Esophagus squamous epithelium (tissue), 5 donors: ENCODE results near the gene NKAIN4. TPM values are rescaled to one million over a fixed set of nuclear protein-coding genes. Genes with fewer than 3 reads are reported as not detected.

ENCODE experiments used
- DNase-seq: peaks from one replicate; lab custom pipeline; 2025; lab: John Stamatoyannopoulos, UW
- H3K27ac ChIP-seq, 4 donors: fragments of 200-600 bp; sonication (generic); one replicate each; pipeline ENCODE4 v1.5.1; 2016 to 2019; ENCODE audit warnings: mild to moderate bottlenecking in 1 of 4
- H3K27me3 ChIP-seq, 4 donors: fragments of 200-600 bp; sonication (generic); 1 replicate in 3 of 4; 2 replicates in 1 of 4; pipeline versions ENCODE4 v1.5.1 to v1.6.0; 2017 to 2021; ENCODE audit warnings: antibody characterized with exemption in 1 of 4
- H3K36me3 ChIP-seq, 3 donors: fragments of 200-600 bp; sonication (generic); one replicate each; pipeline ENCODE4 v1.5.1; 2016 to 2019
- H3K4me1 ChIP-seq, 3 donors: fragments of 200-600 bp; sonication (generic); one replicate each; pipeline ENCODE4 v1.5.1; 2017 to 2019
- H3K4me3 ChIP-seq, 4 donors: fragments of 200-600 bp; sonication (generic); 1 replicate in 3 of 4; 2 replicates in 1 of 4; pipeline ENCODE4 v1.5.1; 2016 to 2019; ENCODE audit warnings: mild to moderate bottlenecking in 2 of 4, moderate library complexity in 1 of 4
- H3K9me3 ChIP-seq, 3 donors: fragments of 200-600 bp; sonication (generic); one replicate each; pipeline ENCODE4 v1.5.1; 2016 to 2019
- CTCF ChIP-seq, 6 experiments: fragments of 450-650 bp in 4 of 6; fragments of 200-600 bp in 2 of 6; sonication (generic) in 2 of 6; IDR thresholded peaks; one replicate each; pipeline ENCODE4 v1.5.1; 2016 to 2019; ENCODE audit warnings: antibody characterized with exemption in 6 of 6, mild to moderate bottlenecking in 4 of 6, moderate library complexity in 4 of 6
- POLR2A ChIP-seq, 4 donors: fragments of 450-650 bp; IDR thresholded peaks; one replicate each; pipeline ENCODE4 v1.6.1; 2017; ENCODE audit warnings: antibody characterized with exemption in 4 of 4, mild to moderate bottlenecking in 4 of 4, moderate library complexity in 3 of 4
- WGBS, 2 donors: methylation state at CpG; one replicate each; pipeline ENCODE4 v1.1.5; 2018; 5-methylcytosine and 5-hydroxymethylcytosine counted together
- intact Hi-C: fragments of 100-400 bp; cut with DNase I; formaldehyde crosslinking; loops from one replicate; pipeline ENCODE4 v1.15.0; 2022
- total RNA-seq, 4 donors: library from RNA; depleted of rRNA; stranded (reverse); fragments of >200 nt; gene quantifications; one replicate each; pipeline ENCODE4 v1.1.0, GENCODE V29; 2016
- donor health status: DM: yes; HTN: yes; CAD: no.

Gene NKAIN4
- total RNA-seq, 4 donors from 2014 or later: not detected

DNA sequence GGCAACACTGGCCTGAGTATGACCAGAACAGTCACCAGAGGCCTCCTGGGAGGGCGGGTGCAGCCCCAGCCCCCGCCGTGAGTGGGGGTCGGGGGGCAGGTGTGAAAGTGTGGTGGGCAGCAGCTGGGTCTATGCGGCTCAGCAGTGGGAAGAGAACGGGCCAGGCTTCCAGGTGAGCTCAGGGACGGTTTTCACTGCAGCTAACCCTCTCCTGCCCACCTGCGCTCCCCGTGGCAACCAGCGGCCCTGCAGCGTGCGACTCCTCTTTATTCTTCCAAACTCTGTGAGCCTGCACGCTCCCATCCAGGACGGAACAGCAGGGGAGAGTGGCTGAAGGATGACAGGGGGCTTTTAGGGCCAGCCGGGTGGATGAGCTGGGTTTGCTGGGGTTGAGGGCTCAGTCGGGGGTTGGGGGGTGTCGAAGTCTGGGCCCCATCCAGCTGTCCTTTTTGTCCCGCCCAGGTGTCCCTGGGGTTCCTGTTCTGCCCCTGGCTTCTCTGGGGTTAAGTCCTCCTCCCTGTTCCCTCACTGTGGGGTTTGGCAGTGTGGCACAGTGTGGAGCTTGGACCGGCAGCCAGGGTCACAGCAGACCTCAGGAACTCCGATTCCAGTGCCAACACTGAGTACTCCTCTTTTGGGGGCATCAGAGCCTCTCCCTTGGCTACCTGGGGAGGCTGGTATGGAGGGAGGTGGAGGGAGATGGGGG lies 19.4 kb downstream of the NKAIN4 start:
- TF ChIP-seq POLR2A (IDR thresholded peaks at IDR 0.05) (no peak), CTCF (IDR thresholded peaks at IDR 0.05) (peak in 5 of 6 experiments; percentile 15 to 71 (median 39))
- H3K9me3 ChIP-seq: no peaks in the 10 kb centered on the region
- intact Hi-C loops: no loop called here
- DNase-seq: no peak
- H3K4me1 ChIP-seq: peaks cover 3 to 13% (median 4%) of the 10 kb centered on the region in 3 donors
- no peaks in the 10 kb centered on the region for H3K36me3 ChIP-seq
- WGBS, 2 donors: 20% methylated on average over 7 of the region's 20 CpGs; no CpG with 5 or more reads in 1 of the 2 donors
- peaks cover 0 to 97% (median 0%) of the 10 kb centered on the region in 4 donors for H3K27me3 ChIP-seq
- no peak overlapping the region for H3K27ac ChIP-seq
- H3K4me3 ChIP-seq: no peak overlapping the region

DNA sequence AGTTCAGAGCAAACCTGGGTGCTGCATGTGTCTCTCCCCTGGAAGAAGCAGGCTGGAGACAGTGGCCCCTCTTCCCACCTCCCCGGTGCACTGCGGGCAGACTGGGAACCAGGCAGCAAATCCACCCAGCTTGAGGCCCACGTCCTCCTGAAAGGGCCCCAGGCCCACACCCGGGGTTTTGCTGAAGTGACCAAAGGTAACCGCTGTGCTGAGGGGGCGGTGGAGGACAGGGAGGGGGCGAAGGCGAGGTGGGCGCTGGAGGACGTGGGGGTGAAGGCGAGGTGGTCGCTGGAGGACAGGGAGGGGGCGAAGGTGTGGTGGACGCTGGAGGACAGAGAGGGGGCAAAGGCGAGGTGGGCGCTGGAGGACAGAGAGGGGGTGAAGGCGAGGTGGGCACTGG lies 20.3 kb downstream of the NKAIN4 start:
- Histone ChIP-seq H3K27me3 (peaks cover 0 to 100% (median 0%) of the 10 kb centered on the region in 4 donors), H3K4me1 (peaks cover 3 to 13% (median 4%) of the 10 kb centered on the region in 3 donors), H3K27ac (no peak overlapping the region), H3K4me3 (no peak overlapping the region), H3K9me3 (no peaks in the 10 kb centered on the region), H3K36me3 (no peaks in the 10 kb centered on the region)
- 66 to 77% methylated on average over 6 to 10 of the region's 17 CpGs for WGBS, 2 donors
- DNase-seq: no peak
- intact Hi-C loops: no loop called here
- no peak for TF ChIP-seq POLR2A (IDR thresholded peaks at IDR 0.05)
- TF ChIP-seq CTCF (IDR thresholded peaks at IDR 0.05): no peak

GRCh38 chr20:63233061-63233344 lies 21.3 kb downstream of the NKAIN4 start:
- no peak overlapping the region for H3K4me3 ChIP-seq
- no peak overlapping the region for H3K27ac ChIP-seq
- peaks cover 3 to 13% (median 4%) of the 10 kb centered on the region in 3 donors for H3K4me1 ChIP-seq
- TF ChIP-seq POLR2A (IDR thresholded peaks at IDR 0.05) (no peak), CTCF (IDR thresholded peaks at IDR 0.05) (no peak)
- WGBS, 2 donors: 89 to 90% methylated on average over 2 of the region's 3 CpGs
- no peaks in the 10 kb centered on the region for H3K36me3 ChIP-seq
- DNase-seq: no peak
- no peaks in the 10 kb centered on the region for H3K9me3 ChIP-seq
- H3K27me3 ChIP-seq: peaks cover 0 to 100% (median 0%) of the 10 kb centered on the region in 4 donors
- intact Hi-C loops: no loop called here

GRCh38 chr20:63232235-63233060 lies 21.8 kb downstream of the NKAIN4 start:
- H3K36me3 ChIP-seq: no peaks in the 10 kb centered on the region
- no peak overlapping the region for H3K27ac ChIP-seq
- H3K9me3 ChIP-seq: no peaks in the 10 kb centered on the region
- TF ChIP-seq POLR2A (IDR thresholded peaks at IDR 0.05): no peak
- no peak for TF ChIP-seq CTCF (IDR thresholded peaks at IDR 0.05)
- H3K4me3 ChIP-seq: no peak overlapping the region
- WGBS, 2 donors: 25 to 28% methylated on average over 10 of the region's 18 CpGs
- no peak for DNase-seq
- intact Hi-C loops: no loop called here
- peaks cover 3 to 13% (median 4%) of the 10 kb centered on the region in 3 donors for H3K4me1 ChIP-seq
- H3K27me3 ChIP-seq: peaks cover 0 to 94% (median 0%) of the 10 kb centered on the region in 4 donors

- no peak for DNase-seq
- Histone ChIP-seq H3K9me3 (no peaks in the 10 kb centered on the region), H3K36me3 (no peaks in the 10 kb centered on the region), H3K27me3 (peaks cover 0 to 82% (median 0%) of the 10 kb centered on the region in 4 donors), H3K27ac (no peak overlapping the region), H3K4me3 (no peak overlapping the region), H3K4me1 (peaks cover 3 to 13% (median 4%) of the 10 kb centered on the region in 3 donors)
- TF ChIP-seq POLR2A (IDR thresholded peaks at IDR 0.05) (no peak), CTCF (IDR thresholded peaks at IDR 0.05) (peak in 4 of 6 experiments; percentile 19 to 46 (median 34))
- intact Hi-C loops: no loop called here
- 2 to 23% methylated on average over 3 to 7 of the region's 17 CpGs for WGBS, 2 donors
Observed at GRCh38 chr20:63230800-63231268, 23.4 kb downstream of the NKAIN4 start.
